Right atrium auricular region (tissue), 2 donors: ENCODE results near the gene PRKCA. TPM values are rescaled to one million over a fixed set of nuclear protein-coding genes. Genes with fewer than 3 reads are reported as not detected.

Source experiments
- DNase-seq: peaks from one replicate; pipeline ENCODE4 v3.0.0-alpha.2; 2019; ENCODE audit warnings: low spot score
- H3K27ac ChIP-seq, 2 donors: fragments of 200-600 bp; sonication (generic); 1 replicate in 1 of 2; 2 replicates in 1 of 2; pipeline ENCODE4 v1.5.1; 2016 to 2019
- H3K27me3 ChIP-seq, 2 donors: fragments of 200-600 bp; sonication (generic); one replicate each; pipeline versions ENCODE4 v1.5.1 to v1.6.0; 2017 to 2019
- H3K36me3 ChIP-seq: fragments of 200-600 bp; sonication (generic); one replicate; pipeline ENCODE4 v1.5.1; 2016
- H3K4me1 ChIP-seq, 2 donors: fragments of 200-600 bp; sonication (generic); one replicate each; pipeline versions ENCODE4 v1.5.1 to v1.6.0; 2017 to 2019
- H3K4me3 ChIP-seq, 2 donors: fragments of 200-600 bp; sonication (generic); 1 replicate in 1 of 2; 2 replicates in 1 of 2; pipeline ENCODE4 v1.5.1; 2017 to 2019; ENCODE audit warnings: mild to moderate bottlenecking in 1 of 2, moderate library complexity in 1 of 2
- H3K9me3 ChIP-seq, 2 donors: fragments of 200-600 bp; sonication (generic); one replicate each; pipeline ENCODE4 v1.5.1; 2019
- total RNA-seq, 2 donors: library from RNA; depleted of rRNA; stranded (reverse); fragments of >200 nt; gene quantifications; one replicate each; pipeline ENCODE4 v1.1.0, GENCODE V29; 2016
- TF ChIP-seq, protein P1 (sequence below), 2 donors: fragments of 200-600 bp; sonication (generic); IDR thresholded peaks; one replicate each; pipeline ENCODE4 v1.5.1; 2019; ENCODE audit warnings: antibody characterized with exemption in 2 of 2

Gene PRKCA
- total RNA-seq, 2 donors from 2014 or later: 6.4 to 6.6 TPM

DNA sequence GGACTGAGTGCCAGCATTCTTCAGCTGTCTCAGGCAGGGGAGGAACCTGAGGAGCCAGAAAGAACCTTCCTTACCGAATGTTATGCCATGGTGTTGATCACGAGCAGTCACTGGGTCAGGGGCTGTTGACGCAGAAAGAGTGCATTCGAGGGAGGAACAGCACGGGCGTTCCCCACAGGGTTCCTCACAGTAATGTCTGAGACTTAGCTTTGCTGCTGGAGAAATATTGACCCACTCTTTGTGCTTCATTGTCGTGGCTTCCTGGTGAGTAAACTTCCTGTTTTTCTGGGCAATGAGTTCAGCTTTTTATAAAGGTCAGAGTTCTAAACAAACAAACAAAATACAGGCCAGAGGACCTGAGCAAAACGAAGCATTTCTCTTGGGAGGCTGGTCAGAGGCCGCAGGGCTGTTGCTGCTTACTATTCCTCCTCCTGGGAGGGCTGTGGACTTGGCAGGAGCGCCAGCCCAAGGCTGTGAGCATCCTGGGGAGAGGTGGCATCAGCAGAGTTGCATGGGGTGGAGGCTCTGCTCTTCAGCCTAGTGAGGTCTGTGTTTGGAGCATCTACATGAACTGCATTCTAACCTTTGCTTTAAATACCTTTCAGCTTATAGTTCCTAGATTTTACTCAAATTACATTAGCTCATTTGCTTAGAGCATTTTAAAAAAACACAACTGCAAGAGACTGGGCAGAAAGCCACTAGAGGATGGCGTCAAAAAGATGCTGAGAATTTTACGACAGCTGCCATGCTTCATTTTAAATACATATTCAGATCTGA is 389.4 kb downstream of the PRKCA start:
- H3K9me3 ChIP-seq: no peaks in the 10 kb centered on the region
- H3K27me3 ChIP-seq: no peaks in the 10 kb centered on the region
- no peak overlapping the region for H3K27ac ChIP-seq
- no peaks in the 10 kb centered on the region for H3K4me1 ChIP-seq
- DNase-seq: no peak
- TF ChIP-seq, protein P1, sequence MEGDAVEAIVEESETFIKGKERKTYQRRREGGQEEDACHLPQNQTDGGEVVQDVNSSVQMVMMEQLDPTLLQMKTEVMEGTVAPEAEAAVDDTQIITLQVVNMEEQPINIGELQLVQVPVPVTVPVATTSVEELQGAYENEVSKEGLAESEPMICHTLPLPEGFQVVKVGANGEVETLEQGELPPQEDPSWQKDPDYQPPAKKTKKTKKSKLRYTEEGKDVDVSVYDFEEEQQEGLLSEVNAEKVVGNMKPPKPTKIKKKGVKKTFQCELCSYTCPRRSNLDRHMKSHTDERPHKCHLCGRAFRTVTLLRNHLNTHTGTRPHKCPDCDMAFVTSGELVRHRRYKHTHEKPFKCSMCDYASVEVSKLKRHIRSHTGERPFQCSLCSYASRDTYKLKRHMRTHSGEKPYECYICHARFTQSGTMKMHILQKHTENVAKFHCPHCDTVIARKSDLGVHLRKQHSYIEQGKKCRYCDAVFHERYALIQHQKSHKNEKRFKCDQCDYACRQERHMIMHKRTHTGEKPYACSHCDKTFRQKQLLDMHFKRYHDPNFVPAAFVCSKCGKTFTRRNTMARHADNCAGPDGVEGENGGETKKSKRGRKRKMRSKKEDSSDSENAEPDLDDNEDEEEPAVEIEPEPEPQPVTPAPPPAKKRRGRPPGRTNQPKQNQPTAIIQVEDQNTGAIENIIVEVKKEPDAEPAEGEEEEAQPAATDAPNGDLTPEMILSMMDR (IDR thresholded peaks at IDR 0.05): no peak
- no peak overlapping the region for H3K4me3 ChIP-seq
- no peaks in the 10 kb centered on the region for H3K36me3 ChIP-seq

DNA sequence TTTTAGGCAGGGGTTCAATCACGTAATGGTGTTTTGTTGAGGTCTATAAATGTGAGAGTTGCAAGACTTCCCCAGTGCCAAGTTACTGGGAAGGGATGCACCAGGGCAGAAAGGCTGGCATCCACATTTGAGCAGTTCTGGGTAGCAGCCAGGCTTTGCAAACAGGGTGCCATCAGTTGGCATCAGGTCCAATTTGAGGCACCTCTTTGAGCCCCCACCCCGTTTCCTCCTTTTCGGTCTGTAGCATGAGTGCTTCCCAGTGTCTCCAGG is 389.9 kb downstream of the PRKCA start:
- TF ChIP-seq, protein P1 (IDR thresholded peaks at IDR 0.05): no peak
- Histone ChIP-seq H3K36me3 (no peaks in the 10 kb centered on the region), H3K4me1 (no peaks in the 10 kb centered on the region), H3K27ac (no peak overlapping the region), H3K27me3 (no peaks in the 10 kb centered on the region), H3K4me3 (no peak overlapping the region), H3K9me3 (peaks cover 0 to 2% of the 10 kb centered on the region in 2 donors)
- DNase-seq: no peak

DNA sequence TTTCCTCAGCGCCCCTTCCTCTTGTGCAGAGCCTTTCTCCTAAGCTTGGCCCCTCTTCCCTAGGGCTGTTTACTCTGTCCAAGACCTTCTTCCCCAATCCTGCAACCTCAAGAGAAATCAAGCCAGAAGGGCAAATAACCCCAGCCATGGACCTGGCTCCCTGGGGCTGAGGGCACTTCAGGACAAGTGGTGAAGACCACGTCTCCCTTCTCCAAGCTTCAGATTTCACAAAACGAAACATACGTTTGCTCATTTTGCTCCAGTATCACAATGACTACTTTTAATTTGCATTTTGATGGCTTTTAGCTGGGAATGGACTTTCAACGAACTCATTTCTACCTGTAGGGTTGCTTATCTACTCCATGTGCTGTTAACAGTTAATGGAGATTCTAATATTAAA is 392.7 kb downstream of the PRKCA start:
- DNase-seq: no peak
- Histone ChIP-seq H3K9me3 (peaks cover 0 to 16% of the 10 kb centered on the region in 2 donors), H3K36me3 (no peaks in the 10 kb centered on the region), H3K27ac (no peak overlapping the region), H3K4me3 (no peak overlapping the region), H3K4me1 (no peaks in the 10 kb centered on the region), H3K27me3 (no peaks in the 10 kb centered on the region)
- TF ChIP-seq, protein P1 (IDR thresholded peaks at IDR 0.05): no peak

DNA sequence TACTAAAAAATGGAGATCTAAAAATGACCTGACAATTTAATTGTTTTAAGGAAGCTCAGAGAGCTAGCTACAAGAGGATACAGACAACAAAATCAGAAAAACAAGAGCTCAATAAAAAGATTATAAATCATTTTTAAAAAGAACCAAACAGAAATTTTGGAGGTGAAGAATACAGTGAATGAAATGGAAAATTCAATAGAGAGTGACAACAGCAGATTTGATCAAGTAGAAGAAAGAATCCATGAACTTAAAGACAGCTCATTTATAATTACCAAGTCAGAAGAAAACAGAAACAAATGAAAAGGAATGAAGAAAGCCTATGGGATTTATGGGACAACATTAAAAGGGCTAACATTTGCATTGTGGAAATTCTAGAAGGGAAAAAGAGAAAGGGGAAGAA is 395.9 kb downstream of the PRKCA start:
- TF ChIP-seq, protein P1 (IDR thresholded peaks at IDR 0.05): no peak
- Histone ChIP-seq H3K36me3 (no peaks in the 10 kb centered on the region), H3K27ac (no peak overlapping the region)

DNA sequence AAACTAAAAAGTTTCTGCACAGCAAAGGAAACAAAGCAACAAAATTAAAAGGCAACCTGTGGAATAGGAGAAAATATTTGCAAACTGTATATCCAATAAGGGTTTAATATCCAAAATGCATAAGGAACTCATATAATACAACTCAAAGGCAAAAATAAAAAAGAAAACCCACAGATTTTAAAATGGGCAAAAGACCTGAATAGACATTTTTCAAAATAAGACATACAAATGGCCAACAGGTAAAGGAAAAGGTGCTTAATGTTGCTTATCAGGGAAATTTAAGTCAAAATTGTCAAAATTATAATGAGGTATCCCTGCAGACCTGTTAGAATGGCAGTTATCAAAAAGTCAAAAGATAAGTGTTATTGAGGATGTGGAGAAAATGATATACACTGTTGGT is 399.0 kb downstream of the PRKCA start:
- TF ChIP-seq, protein P1 (IDR thresholded peaks at IDR 0.05): no peak
- H3K27me3 ChIP-seq: no peaks in the 10 kb centered on the region
- no peaks in the 10 kb centered on the region for H3K36me3 ChIP-seq
- no peak for DNase-seq
- no peak overlapping the region for H3K27ac ChIP-seq
- no peak overlapping the region for H3K4me3 ChIP-seq
- H3K9me3 ChIP-seq: peaks cover 0 to 16% of the 10 kb centered on the region in 2 donors
- H3K4me1 ChIP-seq: no peaks in the 10 kb centered on the region

More for the DNA sequence above, 395.9 kb downstream of the PRKCA start:
- Histone ChIP-seq H3K4me3 (no peak overlapping the region), H3K4me1 (no peaks in the 10 kb centered on the region), H3K9me3 (peaks cover 0 to 16% of the 10 kb centered on the region in 2 donors), H3K27me3 (no peaks in the 10 kb centered on the region)
- no peak for DNase-seq
